GM21529 (cell line): ENCODE measurements around the gene CYBC1.

Experiments used
- ATAC-seq: cut with Tn5 transposase; IDR thresholded peaks from one replicate; pipeline ENCODE4 v1.9.1; 2021; ENCODE audit not compliant: unreplicated experiment

Gene CYBC1

GRCh38 chr17:82411396-82412053 is 39.0 kb downstream of the CYBC1 start:
- ATAC-seq: no peak

GRCh38 chr17:82410014-82410716 is 40.4 kb downstream of the CYBC1 start:
- no peak for ATAC-seq

GRCh38 chr17:82408938-82409318 is 41.6 kb downstream of the CYBC1 start:
- no peak for ATAC-seq

- no peak for ATAC-seq
Observed at GRCh38 chr17:82408288-82408937, 42.1 kb downstream of the CYBC1 start.

GRCh38 chr17:82407255-82407654 is 43.3 kb downstream of the CYBC1 start:
- ATAC-seq: no peak

- ATAC-seq: no peak
Observed at GRCh38 chr17:82406131-82406671, 44.4 kb downstream of the CYBC1 start.

GRCh38 chr17:82405051-82405450 is 45.5 kb downstream of the CYBC1 start:
- ATAC-seq: no peak

GRCh38 chr17:82403662-82404660 is 46.6 kb downstream of the CYBC1 start:
- ATAC-seq: no peak

- peak; percentile 59 for ATAC-seq
Observed at GRCh38 chr17:82402865-82403264, 47.7 kb downstream of the CYBC1 start.

GRCh38 chr17:82400830-82401229 is 49.7 kb downstream of the CYBC1 start:
- ATAC-seq: no peak

- no peak for ATAC-seq
Observed at GRCh38 chr17:82400206-82400605, 50.3 kb downstream of the CYBC1 start.

GRCh38 chr17:82399601-82400101 is 50.9 kb downstream of the CYBC1 start:
- no peak for ATAC-seq

- ATAC-seq: no peak
Observed at GRCh38 chr17:82399041-82399441, 51.5 kb downstream of the CYBC1 start.

GRCh38 chr17:82397449-82398335 is 52.9 kb downstream of the CYBC1 start:
- no peak for ATAC-seq

- ATAC-seq: no peak
Observed at GRCh38 chr17:82396601-82397435, 53.7 kb downstream of the CYBC1 start.

- no peak for ATAC-seq
Observed at GRCh38 chr17:82394278-82394677, 56.3 kb downstream of the CYBC1 start.

GRCh38 chr17:82392941-82393340 is 57.6 kb downstream of the CYBC1 start:
- ATAC-seq: no peak
